ENCODE results near the gene AP5Z1.
A peak's percentile ranks its signal among the peaks of the same experiment; 100 is the strongest.

Gene AP5Z1

GRCh38 chr7:4751398-4751947 lies 23.9 kb upstream of the AP5Z1 start:
- DNase-seq (ENCODE audit: low read depth): no peak
- TF ChIP-seq CTCF (IDR thresholded peaks at IDR 0.05; ENCODE audit: low read length, missing control alignments): no peak
- no peak overlapping the region for H3K4me3 ChIP-seq (replicated peaks; ENCODE audit: low read depth, low read length)

GRCh38 chr7:4753598-4754432 lies 21.6 kb upstream of the AP5Z1 start:
- no peak overlapping the region for H3K4me3 ChIP-seq (replicated peaks; ENCODE audit: low read depth, low read length)
- peak; percentile 58 for DNase-seq (ENCODE audit: low read depth)
- TF ChIP-seq CTCF (IDR thresholded peaks at IDR 0.05; ENCODE audit: low read length, missing control alignments): peak; percentile 80

DNA sequence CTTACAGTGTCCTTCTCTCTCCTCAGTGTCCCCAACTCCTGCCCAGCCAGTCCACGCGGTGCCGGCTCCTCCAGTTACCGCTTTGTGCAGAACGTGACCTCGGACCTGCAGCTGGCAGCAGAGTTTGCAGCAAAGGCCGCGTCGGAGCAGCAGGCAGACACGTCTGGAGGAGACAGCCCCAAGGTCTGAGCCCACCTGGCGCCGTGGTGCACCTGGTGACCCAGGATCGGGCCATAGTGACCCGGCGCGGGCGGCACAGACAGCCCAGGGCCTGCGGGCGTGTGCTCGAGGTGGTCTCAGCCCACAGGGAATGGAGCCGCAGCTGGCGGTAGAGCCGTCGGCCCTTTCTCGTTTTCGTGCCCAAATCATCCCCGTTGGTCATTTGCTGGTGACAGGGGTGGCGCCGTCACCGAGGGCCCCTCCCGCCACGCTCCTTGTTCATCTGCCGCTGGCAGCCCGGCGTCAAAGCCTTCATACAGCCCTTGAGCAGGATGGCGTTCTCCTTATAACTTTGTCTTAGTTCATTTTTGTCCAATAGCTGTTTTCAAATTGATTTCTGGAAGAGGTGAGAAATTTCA lies 20.9 kb upstream of the AP5Z1 start:
- DNase-seq (ENCODE audit: low read depth): no peak
- TF ChIP-seq CTCF (IDR thresholded peaks at IDR 0.05; ENCODE audit: low read length, missing control alignments): no peak
- no peak overlapping the region for H3K4me3 ChIP-seq (replicated peaks; ENCODE audit: low read depth, low read length)

- no peak overlapping the region for H3K4me3 ChIP-seq (replicated peaks; ENCODE audit: low read depth, low read length)
- DNase-seq (ENCODE audit: low read depth): no peak
- no peak for TF ChIP-seq CTCF (IDR thresholded peaks at IDR 0.05; ENCODE audit: low read length, missing control alignments)
These were observed 20.4 kb upstream of the AP5Z1 start for GRCh38 chr7:4755045-4755444.

DNA sequence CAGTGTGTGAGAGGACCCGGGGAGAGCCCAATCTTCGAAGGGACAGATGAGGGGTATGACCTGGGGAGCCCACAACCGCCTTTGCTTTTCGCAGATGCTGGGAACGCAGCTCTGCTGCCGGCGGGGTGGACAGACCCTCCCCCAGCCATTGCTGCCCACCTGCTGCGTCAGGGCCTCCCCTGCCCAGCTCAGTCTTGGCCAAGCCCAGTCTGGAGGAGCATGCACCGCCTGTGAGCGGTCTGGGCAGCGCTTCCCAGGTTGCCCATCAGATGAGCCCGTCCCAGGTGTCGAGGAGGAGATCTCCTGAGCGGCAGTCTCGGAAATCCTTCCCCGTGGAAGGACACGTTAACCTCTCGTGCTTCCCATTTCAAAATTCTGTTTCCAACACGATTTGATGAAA lies 17.3 kb upstream of the AP5Z1 start:
- TF ChIP-seq CTCF (IDR thresholded peaks at IDR 0.05; ENCODE audit: low read length, missing control alignments): no peak
- DNase-seq (ENCODE audit: low read depth): no peak
- H3K4me3 ChIP-seq (replicated peaks; ENCODE audit: low read depth, low read length): no peak overlapping the region

- no peak for TF ChIP-seq CTCF (IDR thresholded peaks at IDR 0.05; ENCODE audit: low read length, missing control alignments)
- no peak for DNase-seq (ENCODE audit: low read depth)
- H3K4me3 ChIP-seq (replicated peaks; ENCODE audit: low read depth, low read length): no peak overlapping the region
These were observed 16.6 kb upstream of the AP5Z1 start for GRCh38 chr7:4758791-4759190.
